ENCODE data around the gene POTEF. TPM values are rescaled to one million over a fixed set of nuclear protein-coding genes. Genes with fewer than 3 reads are reported as not detected.
"Not testable (repeated sequence)": the region's sequence is repeated elsewhere in the genome, so short reads cannot be mapped to it uniquely, and the experiment has no call there.

POTEF gene
- total RNA-seq, result under 0.01 TPM

- not testable (repeated sequence) for DNase-seq (ENCODE audit: low read depth in 2 of 3, low spot score in 2 of 3)
Measured at GRCh38 chr2:130129120-130129829, at the start of gene POTEF. TSS of gene POTEF (minus strand) at chr2:130129222. CDS start at chr2:130120515, 8,707 bp downstream.

DNA sequence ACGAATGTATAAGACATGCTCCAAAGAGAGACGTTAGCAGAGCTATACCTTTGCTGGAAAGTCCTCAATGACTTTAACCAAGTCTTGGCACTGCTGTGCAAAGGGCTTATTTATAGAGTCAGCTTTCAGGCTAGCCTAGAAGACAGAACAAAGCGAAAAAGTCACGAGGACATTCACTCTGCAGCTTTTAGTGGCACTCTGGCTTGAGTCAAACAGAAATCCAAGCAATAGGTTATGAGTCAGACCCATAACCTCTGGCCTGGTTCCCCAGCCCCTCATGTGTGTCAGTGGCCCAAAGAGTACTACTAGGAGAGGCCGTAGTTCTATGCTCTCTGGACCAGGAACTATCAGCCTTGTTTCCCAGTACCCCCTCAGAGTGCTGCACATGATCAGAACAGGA, 45.8 kb upstream of the POTEF start:
- DNase-seq (ENCODE audit: low read depth in 2 of 3, low spot score in 2 of 3), result not testable (repeated sequence)

GRCh38 chr2:130169896-130170295, 40.9 kb upstream of the POTEF start:
- DNase-seq (ENCODE audit: low read depth in 2 of 3, low spot score in 2 of 3), result no peak

- not testable (repeated sequence) for DNase-seq (ENCODE audit: low read depth in 2 of 3, low spot score in 2 of 3)
Measured at GRCh38 chr2:130169163-130169562, 40.1 kb upstream of the POTEF start.

DNA sequence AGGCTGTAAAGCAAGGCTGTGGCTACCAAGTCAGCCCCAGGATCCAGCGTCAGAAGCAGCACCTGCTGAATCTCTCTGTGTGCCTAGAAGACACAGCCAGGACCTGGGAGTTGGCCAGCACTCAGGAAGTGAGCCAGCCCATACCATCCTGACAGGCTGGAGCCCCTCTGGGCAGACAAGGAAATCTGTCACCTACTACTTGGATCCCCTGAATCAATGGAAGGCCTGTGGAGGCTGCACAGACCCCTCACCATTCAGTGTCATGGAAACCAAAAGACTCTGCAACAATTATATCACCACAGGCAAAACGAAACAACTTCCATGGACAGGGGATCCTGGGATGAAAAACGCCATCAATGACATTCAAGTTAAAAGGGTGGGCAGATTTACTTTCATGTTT, 37.6 kb upstream of the POTEF start:
- DNase-seq (ENCODE audit: low read depth in 2 of 3, low spot score in 2 of 3), result not testable (repeated sequence)

DNA sequence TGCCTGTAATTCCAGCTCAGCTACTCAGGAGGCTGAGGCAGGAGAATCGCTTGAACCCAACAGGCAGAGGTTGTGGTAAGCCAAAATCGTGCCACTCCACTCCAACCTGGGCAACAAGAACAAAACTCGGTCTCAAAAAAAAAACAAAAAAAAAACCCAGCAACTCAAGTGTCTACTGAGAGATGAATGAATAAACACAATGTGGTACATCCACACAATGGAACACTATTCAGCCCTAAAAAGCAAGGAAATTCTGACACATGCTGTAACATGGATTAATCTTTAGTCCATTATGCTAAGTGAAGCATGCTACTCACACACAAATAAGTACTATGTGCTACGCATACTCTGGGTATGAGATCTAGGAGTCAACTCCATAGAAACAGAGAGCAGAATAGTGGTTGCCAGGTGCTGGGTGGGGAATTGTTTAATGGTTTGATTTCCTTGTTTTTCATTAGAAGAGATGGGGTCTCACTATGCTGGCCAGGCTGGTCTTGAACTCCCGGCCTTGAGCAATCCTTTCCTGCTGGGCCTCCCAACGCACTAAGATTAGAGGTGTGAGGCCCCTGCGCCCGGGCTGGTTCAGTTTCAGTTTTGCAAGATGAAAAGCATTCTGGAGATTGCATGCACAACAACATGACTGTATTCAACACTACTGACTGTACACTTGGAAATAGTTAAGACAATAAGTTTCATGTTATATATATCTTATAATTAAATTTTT, 36.4 kb upstream of the POTEF start:
- no peak for DNase-seq (ENCODE audit: low read depth in 2 of 3, low spot score in 2 of 3)

GRCh38 chr2:130162968-130163367, 33.9 kb upstream of the POTEF start:
- DNase-seq (ENCODE audit: low read depth in 2 of 3, low spot score in 2 of 3), result no peak

DNA sequence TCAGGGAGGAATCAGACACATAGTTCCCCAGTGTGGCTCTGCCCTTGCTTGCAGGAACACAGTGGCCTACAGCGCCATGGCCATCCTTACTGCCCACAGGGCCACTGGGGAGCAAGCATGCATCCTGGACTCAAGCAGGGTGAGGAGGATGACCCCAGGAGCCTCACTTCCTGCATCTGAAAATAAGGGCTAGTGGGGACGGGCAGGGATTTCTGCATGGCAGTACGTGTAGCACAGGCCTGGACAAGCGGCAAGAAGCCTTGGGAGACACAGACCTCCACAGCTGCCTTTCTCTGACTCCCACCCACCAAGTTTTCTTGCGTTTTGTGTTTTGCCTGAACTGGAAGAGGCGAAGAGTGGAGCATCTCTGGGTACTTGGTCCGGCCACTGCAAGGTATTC, 33.5 kb upstream of the POTEF start:
- not testable (repeated sequence) for DNase-seq (ENCODE audit: low read depth in 2 of 3, low spot score in 2 of 3)

DNA sequence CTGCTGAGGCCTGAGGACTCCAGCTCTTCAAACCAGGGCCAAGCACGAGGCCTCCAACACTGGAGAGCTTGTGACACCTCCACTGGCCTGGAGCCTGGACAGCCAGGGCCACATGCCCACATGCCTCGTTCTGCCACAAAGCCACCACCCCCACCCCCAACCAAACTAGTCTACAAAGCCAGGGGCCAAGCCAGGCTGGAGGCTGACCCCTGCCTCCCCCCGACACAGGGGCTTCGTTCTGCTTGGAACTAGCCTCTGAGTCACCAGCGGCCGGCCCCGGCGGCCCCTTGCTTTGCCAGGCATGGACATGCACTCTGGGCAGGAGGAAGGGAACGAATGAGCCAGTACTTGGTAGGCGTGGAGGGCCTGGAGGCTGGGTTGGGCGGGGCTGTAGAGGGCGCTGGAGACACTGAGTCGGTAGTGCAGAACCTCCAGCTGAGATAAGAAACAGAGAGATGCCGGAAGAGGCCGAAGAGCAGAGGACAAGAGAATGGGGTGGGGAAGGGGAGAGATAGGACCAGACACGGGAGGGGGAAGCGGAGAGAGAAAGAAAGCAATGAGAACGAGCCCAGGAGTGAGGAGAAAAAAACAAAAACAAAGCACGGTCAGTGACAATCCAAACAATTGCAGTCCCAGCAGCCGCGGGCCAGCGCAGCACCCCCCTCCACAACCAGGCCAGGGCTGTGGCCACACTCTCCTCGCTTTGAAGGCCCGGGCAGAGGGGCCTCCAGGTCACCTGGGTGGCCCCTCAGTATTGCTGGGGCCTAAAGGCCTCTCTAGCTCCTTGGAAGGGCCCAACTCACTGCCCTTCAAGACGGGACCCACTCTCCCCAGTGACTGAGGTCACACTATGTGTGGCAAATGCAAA, 32.0 kb upstream of the POTEF start:
- not testable (repeated sequence) for DNase-seq (ENCODE audit: low read depth in 2 of 3, low spot score in 2 of 3)

GRCh38 chr2:130160131-130160530, 31.1 kb upstream of the POTEF start:
- no peak for DNase-seq (ENCODE audit: low read depth in 2 of 3, low spot score in 2 of 3)

GRCh38 chr2:130159376-130159775, 30.4 kb upstream of the POTEF start:
- DNase-seq (ENCODE audit: low read depth in 2 of 3, low spot score in 2 of 3), result not testable (repeated sequence)

- DNase-seq (ENCODE audit: low read depth in 2 of 3, low spot score in 2 of 3), result no peak
Measured at GRCh38 chr2:130158631-130159030, 29.6 kb upstream of the POTEF start.

GRCh38 chr2:130157825-130158514, 28.9 kb upstream of the POTEF start:
- peak in 2 of 3 donors; percentile 19 to 35 for DNase-seq (ENCODE audit: low read depth in 2 of 3, low spot score in 2 of 3)

DNA sequence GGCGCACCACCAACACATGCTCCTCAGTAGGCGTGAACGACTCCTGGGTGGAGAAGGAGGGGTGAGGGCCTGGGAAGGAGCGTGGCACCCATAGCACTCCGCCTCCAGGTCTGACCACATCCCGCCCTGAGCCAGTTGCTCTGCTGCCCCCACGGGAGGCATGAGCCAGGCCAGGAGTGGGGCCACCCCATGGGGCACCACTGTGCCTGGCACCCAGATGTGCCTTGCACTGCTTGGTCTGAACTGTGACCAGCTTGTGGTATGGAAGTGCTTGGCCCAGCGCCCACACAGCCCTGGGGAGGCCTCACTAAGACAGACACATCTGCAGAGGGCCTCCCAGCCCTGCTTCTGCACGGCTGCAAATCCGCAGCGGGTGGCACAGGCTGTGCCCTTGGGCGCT, 28.3 kb upstream of the POTEF start:
- DNase-seq (ENCODE audit: low read depth in 2 of 3, low spot score in 2 of 3), result not testable (repeated sequence)

GRCh38 chr2:130156624-130157004, 27.6 kb upstream of the POTEF start:
- DNase-seq (ENCODE audit: low read depth in 2 of 3, low spot score in 2 of 3), result no peak

DNA sequence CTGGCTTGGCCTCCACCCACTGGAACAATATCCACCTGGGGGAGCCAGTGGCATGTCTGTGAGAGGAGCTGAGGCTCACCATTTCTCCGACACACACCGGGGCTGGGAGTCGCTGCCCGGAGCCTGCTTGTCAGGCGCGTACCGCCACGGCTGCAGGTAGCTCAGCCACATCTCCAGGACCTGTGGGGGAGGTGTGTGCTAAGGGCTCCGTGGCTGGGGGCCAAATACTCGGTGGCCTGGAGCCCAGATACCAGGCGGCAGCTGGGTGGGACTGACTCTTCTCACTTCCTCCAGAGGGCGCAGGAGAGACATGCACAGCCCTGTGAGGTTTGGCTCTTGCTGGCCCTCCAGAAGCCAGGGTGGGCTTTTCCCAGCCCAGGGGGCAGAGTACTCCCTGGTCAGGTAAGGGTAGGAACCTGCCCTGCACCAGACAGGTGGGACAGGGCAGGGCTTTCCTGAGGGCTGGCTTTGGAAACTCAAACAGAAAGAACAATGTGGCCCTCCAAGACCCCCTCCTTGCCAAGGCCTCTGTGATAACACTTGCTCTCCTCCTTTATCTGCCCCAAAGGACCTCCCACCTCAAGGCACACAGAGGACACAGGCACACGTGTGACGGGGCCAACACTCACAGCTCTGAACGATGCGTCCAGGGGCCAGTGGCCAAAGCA, 27.1 kb upstream of the POTEF start:
- peak in 2 of 3 donors; percentile 34 to 57 for DNase-seq (ENCODE audit: low read depth in 2 of 3, low spot score in 2 of 3)

DNA sequence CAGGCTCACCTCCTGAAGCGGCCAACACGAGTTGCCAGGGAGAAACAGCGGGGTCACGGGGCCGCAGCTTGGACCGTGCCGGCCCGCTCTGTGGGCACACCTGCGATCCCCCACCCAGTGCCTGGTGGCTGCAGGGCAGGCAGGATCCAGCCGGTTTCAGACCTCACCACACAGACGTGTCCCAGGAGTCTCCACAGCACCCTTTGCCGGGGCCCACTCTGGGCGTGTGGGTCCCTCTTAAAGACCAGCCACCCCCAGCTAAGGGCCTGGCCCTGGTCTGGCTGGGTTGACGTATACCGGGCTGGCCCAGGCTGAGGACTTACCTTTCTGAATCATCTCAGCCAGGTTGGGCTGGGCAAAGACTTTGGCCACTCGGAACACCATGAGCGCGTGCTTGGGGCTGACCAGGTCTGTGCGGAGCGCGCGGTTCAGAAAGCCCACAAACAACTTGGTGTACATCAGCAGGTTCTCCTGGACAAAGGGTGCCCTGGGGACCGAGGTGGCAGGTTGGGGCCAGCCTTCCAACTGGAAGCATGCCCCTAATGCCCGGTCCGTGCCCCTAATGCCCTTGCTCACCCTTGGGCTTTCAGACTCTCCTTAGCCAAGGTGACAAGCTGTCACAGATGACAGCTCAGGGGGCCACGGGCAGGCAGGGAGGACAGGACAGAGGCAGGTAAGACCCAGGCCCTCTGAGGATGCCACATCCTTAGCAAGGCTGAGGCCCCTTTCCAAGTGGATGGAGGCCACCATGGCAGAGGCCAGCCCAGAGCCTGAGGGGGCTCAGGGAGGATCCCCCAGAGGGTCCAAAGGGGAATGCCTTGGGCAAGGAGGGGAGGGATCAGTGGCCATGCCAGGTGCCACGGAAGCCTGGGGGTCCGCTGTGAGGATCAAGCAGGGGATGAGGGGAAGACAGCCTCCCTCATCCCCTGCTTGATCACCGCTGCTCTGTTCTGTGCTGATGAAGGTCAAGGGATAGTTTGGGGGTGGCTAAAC, 26.0 kb upstream of the POTEF start:
- no peak for DNase-seq (ENCODE audit: low read depth in 2 of 3, low spot score in 2 of 3)

DNA sequence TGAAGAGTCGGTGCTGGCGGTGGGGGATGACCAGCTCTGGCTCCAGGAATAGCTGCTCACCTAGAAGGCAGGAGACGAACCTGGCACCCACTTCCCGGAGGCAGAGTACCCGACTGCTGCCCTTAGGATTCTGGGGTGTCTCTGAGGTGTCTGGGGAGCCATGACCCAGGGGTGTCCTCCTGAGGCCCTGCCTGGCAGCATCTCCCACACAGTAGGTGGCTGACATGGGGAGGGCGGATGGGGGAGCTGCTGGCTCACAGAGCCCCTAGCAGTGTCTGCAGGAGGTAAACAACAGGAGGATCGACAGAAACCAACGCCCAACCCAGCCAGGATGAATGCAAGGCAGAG, 25.4 kb upstream of the POTEF start:
- not testable (repeated sequence) for DNase-seq (ENCODE audit: low read depth in 2 of 3, low spot score in 2 of 3)

Measured in hematopoietic multipotent progenitor cell (in vitro differentiated cells).